Measurements from ENCODE around the gene HOXB9.

Gene HOXB9

DNA sequence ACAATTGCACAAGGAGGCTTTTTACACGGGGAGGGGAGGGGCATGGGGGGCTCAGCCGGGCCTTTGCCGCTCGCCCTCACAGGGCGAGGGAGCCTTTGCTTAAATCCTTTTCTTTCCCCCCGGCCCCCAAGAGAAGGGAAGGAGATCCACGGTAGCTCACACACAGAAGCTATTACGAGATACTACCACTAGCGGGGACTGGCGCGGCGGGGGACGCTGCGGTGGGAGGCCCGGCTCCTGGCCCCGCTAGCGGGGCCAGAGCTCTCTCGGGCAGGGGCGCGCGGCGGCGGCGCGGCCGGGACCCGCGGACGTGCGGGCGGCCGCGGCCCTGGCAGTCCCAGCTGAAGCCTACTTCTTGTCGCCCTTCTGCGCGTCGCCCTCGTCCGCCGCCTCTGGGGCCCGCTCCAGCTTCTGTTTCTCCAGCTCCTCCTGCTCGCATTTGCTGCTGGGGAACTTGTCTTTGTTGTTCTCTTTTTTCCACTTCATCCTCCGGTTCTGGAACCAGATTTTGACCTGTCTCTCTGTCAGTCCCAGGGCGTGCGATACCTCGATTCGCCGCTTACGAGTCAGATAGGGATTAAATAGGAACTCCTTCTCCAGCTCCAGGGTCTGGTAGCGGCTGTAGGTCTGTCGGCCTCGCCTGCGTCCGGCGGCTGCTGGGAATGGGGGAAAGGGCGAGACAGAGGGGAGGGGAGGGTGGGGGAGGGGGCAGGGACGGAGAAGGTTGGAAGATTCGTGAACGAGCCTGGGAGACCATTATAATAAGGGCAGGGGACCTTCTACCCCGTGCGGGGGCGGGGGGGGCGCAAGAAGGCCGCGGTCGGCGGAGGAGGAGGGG lies 13.1 kb downstream of the HOXB9 start:
- DNase-seq, result no peak

DNA sequence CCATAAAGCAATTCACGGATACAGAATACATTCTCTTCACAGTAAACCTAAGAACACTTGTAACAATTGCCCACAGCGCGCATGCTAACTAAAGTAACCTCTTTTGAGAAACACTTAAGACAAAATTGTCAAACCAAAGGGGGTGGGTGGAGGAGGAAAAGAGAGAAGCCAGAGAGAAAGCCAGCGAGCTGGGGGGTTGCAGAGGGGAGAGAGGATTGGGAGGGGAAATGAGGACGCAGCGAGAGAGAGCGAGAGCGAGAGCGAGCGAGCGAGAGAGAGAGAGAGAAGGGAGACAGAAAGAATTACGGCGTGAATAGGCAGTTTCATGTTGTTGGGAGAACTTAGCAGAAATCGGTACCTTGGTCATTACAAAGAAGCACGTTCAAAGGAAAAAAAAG lies 13.7 kb downstream of the HOXB9 start:
- DNase-seq, result no peak

DNA sequence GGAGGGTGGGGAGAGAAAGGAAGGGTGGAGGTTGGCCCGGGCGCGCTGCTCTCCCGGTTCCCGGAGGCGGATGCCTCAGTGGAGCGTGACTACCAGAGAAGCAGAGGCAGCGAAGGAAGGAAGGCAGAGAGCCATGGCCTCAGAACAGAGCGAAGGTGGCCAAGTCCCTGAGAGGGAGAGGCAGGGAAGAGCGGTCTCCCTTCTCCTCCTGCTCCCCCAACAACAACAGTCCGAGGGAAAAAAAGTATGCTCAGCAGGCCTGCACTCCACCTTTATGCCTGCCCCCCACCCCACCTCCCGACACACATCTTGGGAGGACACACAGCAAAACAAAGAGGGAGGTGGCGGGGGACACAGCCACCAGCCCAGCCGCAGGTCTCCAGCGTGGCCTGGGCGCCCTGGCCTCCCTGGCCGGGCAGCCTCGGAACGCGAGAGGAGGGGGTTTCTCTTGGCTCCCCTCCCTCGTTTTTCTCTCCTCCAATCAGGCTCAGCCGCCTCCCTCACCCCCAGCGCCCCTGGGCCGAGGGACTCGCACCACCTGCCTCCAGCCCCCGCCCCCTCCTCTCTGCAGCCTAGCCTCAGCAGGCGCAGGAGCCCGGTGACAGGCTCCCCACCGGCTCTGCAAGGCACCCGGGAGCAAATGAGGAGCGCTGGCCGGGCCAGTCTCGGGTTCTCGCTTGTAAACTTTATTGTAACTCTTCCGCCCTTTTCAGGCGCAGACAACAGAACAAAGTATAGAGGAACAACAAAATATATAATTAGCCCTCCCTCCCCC lies 14.3 kb downstream of the HOXB9 start:
- no peak for DNase-seq

DNA sequence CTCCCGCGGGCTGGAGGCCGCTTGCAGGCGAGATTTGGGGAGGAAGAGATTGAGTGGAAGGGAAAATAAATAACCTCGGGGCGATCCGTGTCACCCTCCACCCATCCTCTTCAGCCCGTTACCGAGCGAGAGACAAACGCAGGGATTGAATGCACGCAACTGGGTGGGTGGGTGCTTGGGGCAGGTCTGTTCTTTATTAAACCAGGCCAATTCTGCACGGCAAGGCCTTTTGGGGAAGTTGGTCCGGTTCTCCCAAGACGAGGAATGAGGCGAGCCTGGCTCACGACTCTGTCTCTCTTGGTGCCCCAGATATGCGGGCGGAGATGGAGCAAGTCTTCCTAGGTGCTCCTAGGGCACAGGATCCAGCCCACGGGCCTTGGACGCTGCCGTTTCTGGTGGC lies 14.9 kb downstream of the HOXB9 start:
- no peak for DNase-seq

DNA sequence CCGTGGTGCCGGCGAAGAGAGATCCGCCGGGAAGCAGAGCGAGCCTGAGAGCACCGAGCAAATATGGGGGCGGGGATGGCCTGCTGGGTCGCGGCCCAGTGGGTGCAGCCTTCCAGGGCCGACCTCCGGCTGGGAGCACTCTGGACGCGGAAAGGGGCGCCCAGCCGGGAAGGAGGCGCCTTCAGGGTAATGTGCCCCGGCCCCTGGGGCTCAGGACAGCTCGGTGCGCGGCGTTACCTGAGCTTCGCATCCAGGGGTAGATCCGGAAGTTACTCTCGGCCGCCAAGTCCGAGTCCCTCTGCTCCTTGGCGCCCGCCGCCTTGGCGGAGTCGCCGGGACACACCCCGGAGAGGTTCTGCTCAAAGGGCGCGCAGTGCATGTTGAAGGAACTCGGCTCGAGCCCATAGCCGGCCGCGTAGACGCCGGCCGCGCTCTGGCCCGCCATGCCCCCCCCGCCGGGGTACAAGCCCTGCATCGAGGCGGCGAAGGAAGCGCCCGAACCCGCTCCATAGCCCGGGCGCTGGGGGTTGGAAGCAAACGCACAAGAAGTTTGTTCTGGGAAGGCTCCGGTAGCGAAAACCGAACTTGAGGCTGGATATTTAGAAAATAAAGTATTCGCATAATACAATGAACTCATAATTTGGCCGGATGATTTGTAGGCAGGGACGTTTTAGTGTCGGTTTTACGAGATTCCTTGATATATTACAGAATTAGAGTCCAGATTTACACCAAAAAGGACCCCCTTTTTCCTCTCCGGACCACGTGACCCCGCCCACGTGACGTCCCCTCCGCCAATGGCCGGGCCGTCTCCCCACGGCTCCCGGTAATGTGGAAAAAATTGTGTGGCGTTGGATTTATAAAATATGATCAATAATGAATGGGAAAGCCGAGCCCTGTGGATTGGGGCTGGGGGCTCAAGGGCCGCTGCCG lies 15.6 kb downstream of the HOXB9 start, which contains the start of gene HOXB7:
TSS of gene HOXB7 (minus strand) at position 736 of the 930 bp plus-strand sequence. CDS start at position 637, 99 bp downstream.
- peak in 6 of 56 donors; percentile 0 to 44 (median 6) for DNase-seq

DNA sequence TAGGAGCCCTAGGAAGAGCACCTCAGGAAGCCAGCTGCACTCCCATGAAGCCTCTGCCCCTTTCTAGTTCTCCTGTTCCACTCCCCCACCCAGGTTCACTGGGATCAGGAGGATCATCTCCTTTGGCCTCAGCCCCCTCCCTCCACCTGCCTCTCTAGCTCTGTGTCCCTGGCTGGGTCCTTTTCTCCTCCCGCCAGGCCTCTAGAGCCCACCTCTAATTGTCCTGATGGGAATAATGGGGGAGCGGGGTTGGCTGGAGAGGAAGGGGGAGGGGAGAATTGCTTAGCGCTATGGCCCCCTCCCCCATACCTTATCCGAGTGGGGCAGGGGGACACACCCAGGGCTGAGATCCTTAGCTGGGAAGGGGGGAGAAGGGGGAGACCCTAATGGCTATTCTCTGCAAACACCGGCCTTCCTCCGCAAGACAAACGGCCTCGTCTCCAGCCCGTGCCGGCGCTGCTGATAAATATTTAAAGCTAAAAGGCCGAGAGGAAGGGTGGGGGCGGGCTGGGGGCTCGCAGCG lies 16.3 kb downstream of the HOXB9 start:
- no peak for DNase-seq

DNA sequence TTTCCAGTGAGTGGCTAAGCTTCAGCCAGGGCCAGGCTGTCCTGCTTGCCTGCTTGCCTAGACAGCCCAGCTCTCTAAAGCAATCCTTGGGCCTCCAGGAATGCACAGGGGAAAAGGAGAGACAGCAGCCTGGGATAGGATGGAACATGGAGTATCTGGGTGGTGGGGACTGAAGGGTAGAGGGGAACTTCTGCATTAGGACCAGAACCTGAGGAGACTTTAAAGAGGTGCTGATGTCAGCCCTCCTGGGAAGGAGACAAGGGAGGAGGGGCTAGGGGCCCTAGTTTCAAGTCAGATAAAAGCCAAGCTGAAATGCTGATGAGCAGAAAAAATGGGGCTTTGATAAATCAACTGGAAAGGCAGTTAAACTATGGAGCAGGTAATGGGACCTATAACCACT lies 17.1 kb downstream of the HOXB9 start:
- no peak for DNase-seq

DNA sequence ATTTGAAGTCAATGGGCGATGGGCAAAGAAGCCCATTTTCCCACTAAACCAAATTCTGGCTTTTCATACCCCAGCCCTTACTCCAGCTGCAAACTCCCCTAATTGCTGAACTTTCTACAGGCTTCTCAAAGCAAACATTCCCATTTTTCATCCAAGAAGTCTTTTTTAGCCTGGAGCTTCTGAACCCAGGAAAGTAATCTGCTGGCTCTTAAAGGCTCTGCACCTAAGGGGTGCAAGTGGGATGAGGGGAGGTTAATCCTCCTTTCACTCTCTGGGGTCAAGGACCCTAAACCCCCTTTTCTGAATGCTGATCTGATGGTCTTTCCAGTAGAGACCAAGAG lies 17.7 kb downstream of the HOXB9 start:
- DNase-seq, result no peak

DNA sequence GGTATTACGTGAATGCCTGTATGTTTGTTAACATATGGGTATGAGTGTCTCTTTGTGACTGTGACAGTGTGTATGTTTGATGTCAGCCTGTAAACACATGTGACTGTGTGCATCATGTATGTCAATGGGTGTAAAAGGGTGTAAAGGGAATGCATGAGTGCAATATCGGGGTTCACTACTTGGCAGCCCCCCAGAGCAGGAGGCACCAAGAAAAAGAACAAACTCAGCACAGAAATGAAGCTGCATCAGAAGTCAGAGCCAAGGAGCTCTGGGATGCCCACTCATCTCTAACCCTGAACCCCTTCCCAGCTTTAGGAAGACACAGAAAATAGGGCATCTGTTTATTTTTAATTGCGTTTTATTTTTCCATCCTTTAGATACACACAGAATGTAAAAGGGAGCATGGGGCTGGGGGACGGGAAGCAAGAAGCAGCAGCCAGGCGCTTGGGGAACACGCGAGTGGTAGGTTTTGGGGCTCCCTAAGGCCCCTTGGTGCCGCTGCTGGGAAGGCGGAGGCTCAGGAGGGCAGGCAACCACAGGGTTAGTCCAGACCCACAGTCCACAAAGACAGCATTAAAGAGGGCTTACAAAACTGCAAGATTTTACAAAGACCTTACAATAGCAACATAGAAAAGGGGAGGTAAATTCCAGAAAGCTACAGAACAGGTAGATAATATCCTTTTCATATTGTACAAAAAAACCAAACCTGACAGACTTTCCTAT lies 19.1 kb downstream of the HOXB9 start:
- no peak for DNase-seq

DNA sequence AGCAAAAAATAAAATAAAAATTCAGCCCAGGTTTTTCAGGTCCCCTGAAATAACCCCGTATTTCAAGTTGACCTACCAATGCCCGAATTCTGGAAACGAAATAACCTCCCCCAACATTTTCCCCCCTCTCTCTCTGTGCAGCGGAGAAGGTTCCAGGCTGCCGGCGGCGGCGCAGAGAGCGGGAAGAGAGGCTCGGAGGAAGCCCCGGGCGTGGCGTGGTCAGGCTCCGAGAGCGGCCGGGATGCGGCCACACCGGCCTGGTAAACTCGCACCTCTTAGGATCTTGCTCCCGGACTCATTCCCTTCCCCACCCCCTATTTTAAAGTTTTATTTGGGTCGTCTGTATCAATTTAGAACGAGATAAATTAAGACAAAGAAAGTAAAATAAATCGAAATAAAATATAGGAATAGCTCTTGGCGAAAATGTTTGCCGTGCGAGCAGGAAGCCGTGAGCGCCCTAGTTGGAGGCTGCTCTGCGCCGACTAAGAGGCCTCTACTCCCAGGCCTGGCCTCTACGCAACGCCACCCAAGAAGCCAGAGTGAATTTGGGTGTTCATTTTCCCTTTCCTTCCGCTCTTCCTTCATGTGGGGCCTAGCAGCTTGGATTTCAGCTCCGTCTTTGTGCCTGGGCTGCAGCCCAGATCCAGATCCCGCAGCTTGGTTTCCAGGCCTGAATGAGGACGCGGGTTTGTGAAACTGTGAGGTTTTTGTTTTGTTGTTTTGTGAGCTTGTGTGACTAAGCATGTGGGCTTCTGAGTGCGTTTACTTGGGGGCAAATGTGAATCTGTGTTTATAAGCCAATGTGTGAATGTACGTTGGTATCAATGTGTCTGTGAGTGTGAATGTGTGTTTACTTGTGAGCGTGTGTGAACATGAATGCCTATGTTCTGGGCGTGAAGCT lies 19.9 kb downstream of the HOXB9 start:
- DNase-seq, result no peak

DNA sequence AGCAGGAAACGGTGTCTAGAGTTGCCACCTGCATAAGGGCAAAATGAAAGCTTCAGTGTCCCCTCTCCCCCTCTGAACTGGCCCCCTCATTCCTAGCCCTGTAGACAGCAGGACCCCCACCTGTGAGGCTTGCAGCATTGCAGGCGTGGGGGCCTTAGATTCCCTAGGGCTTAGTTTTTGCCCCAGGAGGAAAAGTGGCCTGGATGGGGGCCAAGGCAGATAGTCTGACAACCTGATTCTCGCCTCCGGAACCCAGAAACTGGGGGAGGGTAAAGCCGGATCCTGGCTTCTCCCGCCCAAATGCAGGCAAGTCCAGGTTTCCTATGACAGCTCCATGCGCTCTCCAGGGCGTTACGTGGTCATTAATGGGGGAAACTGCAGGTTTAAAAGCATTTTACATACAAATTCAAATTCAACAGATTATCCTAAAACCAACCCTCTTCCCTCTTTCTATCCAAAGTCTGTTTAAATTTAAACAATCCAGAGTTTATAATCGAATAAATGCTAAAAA lies 20.7 kb downstream of the HOXB9 start:
- DNase-seq, result no peak

DNA sequence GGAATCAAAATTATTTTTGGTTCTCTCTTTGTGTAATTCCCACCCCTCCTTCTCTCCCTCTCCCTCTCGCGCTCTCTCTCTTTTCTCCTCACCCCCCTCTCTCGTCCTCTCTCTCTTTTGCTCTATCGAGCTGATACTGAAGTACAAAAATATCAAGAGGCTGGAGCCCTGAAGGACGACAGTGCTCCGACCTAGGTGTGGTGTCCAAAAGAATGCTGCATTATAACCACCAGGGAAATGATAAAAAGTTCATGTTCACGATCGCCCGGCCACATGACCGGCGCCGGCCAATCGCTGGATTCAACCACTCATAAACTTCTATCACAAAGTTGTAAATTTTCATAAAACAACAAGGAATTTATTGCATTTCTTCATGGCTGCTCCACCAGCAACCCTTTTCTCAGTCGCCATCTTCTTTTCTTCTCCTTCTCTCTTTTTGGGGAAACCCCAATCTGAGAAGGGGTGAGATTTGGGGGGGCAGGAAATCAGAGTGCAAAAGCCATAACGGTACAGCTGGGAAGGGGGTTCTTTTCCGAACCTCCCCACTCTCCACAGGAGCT lies 21.3 kb downstream of the HOXB9 start, which contains the start of gene HOXB6:
TSS of gene HOXB6 (minus strand) at position 217 of the 560 bp plus-strand sequence. CDS start 6,836 bp downstream, outside the sequence.
- no peak for DNase-seq

DNA sequence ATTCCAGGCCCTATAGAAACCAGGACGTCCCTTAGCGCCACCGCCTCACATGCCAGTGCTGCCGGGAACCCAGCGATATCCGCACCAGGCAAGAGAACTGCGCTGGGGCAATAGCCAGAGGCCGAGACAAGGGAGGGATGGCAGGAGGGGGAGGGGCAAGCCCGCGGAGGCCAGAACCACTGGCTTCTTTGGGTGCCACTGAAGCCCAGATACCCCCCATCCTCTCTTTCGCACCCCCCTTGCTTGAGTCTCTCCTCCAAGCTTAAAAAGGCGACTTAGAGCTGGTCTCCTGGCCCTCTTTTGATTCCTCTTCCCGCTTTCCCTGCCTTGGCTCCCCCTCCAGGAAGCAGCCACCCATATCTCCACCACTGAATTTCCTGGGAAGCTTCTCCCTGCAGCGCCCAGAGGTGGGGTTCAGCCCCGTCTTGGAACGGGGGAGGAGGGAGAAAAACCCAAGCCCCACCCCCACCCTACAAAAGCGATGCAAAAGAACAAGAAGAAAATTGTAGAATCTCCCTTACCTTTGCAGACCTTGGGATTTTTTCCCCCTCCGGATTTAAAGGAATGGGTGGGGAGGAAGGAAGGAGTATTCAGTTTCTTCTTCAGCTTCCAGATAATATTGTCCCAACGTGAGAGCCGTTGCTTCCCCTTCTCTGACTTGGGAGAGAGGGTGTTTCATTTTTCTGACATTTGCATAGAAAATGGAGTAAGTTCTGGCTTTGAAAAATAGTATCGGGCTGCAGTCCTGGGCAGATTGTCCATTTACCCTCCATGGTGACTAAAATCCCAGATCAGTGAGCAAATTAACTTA lies 22.0 kb downstream of the HOXB9 start:
- no peak for DNase-seq

DNA sequence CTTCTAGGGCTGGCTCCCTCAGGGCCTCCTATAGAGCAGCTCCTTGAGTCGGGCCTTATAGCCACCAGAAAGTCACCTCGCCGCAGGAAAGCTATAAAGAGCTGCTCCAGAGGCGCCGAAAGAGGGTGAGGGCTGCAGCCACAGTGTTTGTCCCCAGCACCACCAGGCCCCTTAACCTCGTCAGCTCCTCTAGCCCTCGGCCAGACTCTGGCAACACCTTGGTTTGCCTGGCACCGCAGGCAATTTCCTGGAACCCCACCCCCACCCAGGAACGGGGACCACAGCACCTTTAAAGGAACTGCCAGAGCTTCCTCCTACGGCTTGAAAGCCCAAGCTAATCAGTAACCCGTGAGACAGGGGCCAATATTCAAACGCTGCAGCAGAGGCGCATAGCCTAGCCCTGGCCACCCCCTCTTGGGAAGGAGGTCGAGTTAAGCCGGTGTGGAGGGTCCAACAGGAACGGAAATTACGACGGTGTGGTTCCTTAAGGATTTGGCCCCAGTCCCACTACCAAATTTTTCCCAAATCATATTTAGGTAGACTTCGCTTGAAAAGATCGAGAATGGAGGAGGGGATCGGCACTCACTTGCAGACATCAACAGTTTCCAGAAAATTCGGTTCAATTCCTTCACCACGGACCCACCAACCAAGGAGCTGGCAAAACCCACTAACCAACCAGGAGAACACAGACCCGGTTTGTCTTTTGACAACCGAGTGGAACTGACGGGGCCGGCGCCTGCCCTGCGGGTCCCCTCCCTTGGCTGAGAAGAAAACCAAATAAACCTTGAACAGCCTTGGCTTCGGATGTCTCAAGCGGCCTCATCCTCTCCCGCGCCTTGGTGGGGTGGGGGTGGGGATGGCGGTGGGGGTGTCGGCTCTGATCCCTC lies 24.4 kb downstream of the HOXB9 start:
- DNase-seq, result no peak

DNA sequence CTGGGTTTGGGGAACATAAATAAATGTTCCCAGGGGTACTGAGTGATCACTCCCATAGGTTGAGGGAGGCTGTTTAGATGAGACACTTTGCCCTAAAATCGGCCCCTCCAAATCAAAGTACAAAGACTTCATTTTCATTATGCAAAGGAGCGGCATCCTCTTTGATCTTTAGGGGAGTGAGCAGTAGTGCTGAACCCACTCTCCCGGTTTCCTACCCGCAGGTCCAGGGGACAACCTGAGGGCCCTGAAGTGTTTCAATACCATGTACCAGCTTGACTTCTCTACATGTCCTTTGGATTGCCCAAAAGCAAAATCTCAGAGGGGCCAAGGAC lies 25.0 kb downstream of the HOXB9 start:
- DNase-seq, result no peak

DNA sequence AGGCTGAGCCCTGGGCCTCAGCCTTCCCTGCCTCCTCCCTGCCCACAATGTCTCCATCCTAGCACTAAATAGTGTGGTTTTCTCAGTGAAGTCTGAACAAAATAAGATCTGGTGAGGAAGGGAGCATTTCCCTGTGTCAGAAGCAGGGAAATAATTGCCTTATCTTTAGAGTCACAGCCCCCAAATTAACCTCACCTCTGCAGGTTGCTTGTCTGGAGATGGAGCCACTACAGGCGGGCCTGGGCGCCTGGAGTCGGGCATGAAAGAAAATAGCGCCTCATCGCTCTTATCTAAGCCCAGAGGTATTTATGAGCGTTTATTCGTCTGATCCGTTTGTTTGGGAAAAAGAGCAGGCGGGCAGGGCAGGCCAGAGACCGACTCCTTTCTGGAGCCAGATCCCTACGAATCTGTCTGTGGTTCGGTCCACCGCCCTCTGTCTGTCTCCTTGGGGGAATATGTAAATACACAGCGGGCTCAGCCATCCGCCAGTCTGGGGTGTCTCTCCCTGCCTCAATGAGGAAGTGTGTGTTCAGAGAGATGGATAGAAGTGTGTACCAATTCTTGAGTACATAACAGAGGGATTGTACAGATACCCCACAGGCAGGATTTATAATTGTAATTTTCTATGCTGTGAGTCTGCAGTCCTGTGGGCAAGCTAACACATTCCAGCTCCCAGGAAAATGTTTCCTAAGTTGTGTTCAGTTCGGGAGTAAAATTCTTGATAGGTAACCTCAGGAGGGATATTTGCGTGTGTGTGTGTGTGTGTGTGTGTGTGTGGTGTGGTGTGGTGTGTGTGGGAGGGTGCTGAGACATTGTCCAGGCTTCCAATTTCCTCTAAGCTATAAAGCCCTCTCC lies 25.7 kb downstream of the HOXB9 start:
- no peak for DNase-seq
